GM12878 (cell line): ENCODE measurements around the gene TMEM212.

Experiments
- CTCF ChIP-seq, 3 experiments: IDR thresholded peaks in 2 of 3; conservative IDR thresholded peaks in 1 of 3; 2 replicates each; pipeline ENCODE4 v1.5.1; 2011; ENCODE audit warnings: low read depth in 3 of 3, low read length in 3 of 3, mild to moderate bottlenecking in 3 of 3, control low read depth in 2 of 3, moderate library complexity in 2 of 3, inconsistent platforms in 1 of 3, mixed read lengths in 1 of 3; ENCODE audit not compliant: control insufficient read depth in 2 of 3, insufficient read depth in 1 of 3; ENCODE audit errors: extremely low read depth in 1 of 3
- ZBTB33 ChIP-seq: fragments of 450-650 bp; IDR thresholded peaks from 2 replicates; pipeline ENCODE4 v1.6.1; 2017; ENCODE audit warnings: mild to moderate bottlenecking

GRCh38 chr3:171851660-171852058 lies 8.5 kb downstream of the TMEM212 start:
- TF ChIP-seq CTCF (IDR thresholded peaks at IDR 0.05 in 2 of 3, conservative IDR thresholded peaks at IDR 0.05 in 1 of 3; ENCODE audit: control insufficient read depth in 2 of 3, extremely low read depth in 1 of 3, insufficient read depth in 1 of 3, low read depth in 3 of 3, low read length in 3 of 3) (no peak), ZBTB33 (no peak)
